GM21529 (cell line): ENCODE results near the gene PIGR.
A peak's percentile ranks its signal among the peaks of the same experiment; 100 is the strongest.

Source experiments
- ATAC-seq: cut with Tn5 transposase; IDR thresholded peaks from one replicate; pipeline ENCODE4 v1.9.1; 2021; ENCODE audit not compliant: unreplicated experiment

PIGR gene

GRCh38 chr1:206912445-206913095, 33.7 kb downstream of the PIGR start:
- ATAC-seq = peak; percentile 48

DNA sequence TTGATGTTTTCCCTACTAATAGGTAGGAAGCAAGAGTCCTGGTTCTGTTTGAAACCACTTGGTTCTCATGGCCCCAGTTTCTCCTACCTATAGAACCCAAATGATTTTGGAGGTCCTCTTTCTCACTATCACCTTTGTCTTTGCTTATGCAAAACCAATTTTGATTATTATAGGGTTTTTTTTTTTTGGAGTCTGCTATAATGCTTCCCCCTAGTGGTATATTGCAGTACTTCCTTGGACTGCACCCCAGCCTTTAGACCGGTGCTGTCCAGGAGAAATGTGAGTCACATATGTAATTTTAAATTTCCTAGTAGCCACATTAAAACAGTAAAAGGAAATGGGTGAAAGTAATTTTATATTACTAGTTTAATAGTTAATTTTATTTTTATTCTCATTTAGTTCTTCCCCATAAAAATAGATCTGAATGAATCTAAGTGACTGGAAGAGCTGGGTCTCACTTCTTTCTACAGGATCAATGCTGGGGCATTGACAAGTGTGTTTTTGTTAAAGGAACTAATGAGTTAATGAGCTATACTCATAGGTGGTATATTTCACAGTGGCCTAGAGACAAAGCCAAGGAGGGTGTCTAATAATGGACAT, 35.1 kb downstream of the PIGR start:
- ATAC-seq = no peak

DNA sequence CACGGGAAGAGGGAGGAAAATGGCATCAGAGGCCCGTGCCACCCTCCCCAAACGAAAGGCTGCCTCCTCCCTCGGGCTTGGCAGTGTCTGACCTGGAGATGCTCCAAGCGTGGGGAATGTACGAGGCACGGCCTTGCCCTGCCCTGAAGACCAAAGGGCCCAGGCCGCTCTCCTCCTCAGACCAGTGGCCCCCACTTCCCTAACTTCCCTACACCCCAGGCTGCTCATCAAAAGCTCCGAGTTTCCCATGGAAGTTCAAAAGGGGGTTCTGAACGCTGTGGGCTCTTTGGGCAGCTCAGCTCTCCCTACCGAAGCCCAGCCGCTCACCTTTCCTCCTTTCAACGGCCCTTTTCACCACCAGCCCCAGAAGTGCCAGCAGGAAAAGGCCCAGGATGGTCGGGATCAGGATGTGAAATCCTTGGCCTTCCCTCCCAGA, 36.4 kb downstream of the PIGR start:
- no peak for ATAC-seq

DNA sequence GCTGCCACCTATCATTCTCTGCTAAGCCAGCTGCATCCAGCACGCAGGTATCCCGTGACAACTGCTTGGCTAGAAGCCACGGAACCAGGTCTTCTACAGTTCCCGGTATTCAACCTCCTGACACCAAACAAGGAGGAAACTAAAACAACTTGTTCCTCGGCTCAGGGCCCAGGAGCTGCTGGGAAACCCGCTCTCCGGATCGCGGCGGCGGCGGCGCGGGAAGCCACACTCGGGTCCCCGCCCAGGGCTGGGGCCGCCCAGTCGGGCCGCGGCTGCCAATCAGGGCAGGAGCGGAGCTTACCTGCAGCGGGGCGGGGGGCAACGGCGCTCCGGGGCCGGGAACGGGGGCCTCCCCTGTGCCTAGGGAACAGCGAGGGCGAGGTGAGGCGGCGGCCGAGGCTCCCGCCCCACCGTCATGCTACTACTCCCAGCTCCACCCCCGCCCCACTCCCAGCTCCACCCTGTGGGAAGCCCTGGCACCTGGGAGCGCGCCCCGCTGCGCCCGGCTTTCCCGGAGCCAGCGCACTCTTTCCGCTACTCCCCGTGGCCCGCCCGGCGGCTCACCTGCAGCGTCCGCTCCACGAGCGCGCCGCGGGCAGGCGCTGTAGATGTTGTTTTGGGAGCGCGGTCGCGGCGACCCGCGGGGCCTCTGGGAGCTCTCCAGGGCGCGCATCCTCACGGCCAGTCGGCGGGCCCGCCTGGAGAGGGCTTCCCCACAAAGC, 36.9 kb downstream of the PIGR start:
- no peak for ATAC-seq

DNA sequence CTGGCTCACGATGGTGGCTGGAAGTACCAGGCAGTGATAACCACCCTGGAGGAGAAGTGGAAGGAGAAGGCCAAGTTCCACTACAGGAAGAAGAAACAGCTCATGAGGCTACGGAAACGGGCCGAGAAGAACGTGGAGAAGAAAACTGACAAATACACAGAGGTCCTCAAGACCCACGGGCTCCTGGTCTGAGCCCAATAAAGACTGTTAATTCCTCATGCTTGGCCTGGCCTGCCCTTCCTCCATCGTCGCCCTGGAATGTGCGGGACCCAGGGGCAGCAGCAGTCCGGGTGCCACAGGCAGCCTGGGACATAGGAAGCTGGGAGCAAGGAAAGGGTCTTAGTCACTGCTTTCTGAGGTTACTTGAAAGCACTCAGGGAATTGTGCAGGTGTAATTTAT, 38.2 kb downstream of the PIGR start:
- no peak for ATAC-seq

DNA sequence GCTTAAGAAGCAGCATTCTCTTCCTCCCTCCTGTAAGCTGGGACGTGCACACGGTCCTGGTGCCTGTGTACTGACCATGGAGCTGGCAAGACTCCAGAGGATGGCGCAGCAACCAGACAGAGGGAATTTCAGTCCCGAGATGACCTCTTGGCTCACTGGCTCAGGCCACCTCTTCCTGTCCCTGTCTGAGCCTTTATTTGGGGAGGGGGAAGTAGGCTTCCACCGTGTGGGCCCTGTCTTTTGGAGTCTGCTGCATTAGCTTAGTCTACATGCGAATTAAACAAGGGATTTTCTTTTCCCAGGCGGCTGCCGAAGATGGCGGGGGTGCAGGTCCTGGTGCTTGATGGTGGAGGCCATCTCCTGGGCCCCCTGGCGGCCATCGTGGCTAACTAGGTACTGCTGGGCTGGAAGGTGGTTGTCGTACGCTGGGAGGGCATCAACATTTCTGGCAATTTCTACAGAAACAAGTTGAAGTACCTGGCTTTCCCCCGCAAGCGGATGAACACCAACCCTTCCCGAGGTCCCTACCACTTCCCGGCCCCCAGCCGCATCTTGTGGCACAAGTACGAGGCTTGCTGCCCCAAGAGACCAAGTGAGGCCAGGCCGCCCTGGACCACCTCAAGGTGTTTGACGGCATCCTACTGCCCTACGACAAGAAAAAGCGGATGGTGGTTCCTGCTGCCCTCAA, 38.8 kb downstream of the PIGR start:
- no peak for ATAC-seq

DNA sequence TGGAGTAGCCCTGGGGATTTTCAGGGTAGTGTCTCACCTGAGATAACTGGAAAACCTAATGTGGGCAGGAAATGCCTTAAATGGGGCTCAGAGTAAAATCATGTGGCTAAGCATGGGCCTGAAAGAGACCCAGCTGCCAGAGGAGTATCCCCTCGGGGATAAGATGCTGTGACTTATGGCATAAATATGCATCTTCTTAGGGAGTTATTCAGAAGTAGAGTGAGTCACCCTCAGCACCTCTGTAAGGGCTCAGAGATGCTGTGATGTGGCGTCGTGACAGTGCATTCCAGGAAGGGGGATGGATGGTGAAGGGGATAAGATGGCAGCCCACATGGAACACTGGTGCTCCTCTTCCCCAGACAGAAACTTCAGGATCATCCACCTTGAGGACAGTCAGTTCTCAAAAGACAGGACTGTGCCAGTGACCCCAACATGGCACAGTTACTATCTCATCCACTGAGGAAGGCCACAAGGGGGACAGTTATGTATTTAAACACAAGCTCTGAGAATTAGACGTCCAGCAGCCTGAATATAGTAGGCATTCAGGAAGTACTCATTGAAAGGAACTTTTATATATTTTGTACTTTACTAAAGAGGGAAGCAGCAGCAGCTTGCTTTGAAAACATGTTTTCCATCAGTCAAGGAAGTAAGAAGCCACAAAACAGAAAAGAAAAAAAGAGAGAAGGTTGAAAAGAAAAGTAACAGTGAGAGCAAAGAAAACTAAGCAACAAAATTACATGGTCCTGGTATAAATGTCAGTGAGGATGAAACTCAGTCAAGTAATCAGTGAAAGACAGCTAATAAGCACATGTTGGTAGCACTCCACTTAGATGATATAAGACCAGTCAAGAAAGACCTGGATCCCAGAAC, 40.7 kb downstream of the PIGR start:
- peak; percentile 60 for ATAC-seq

DNA sequence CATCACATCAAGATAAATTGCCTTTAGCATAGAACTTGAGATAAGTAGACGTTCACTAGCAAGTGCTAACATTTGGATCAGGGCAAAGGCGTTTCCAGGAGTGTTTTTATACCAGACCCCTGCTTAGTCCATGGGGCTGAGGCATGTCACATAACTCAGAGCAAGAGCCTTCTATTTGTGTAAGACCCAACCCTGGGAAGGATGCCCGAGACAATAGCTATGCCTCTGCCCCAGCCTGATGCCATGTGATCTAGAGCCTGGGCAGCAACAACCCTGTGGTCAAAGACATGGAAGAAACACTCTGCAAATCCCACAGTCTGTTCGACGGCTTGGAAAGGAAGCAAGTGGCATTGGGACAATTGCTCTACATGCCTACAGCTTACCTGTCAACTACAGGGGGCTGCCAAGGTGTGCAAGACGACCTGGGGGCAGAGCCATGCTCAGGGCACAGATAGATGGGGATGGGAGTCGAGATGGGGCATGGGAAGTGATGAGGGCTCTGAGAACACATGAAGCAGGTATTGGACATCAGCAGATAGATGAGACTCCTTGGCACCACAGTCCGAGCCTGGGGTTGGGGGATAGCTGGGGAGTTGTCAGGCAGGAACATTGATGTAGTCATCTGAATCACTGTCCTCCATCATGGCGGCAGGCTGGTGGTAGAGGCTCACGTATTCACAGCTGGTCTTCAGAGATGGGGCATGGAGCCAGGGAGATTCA, 41.7 kb downstream of the PIGR start:
- ATAC-seq = no peak

GRCh38 chr1:206903687-206904086, 42.6 kb downstream of the PIGR start:
- no peak for ATAC-seq

DNA sequence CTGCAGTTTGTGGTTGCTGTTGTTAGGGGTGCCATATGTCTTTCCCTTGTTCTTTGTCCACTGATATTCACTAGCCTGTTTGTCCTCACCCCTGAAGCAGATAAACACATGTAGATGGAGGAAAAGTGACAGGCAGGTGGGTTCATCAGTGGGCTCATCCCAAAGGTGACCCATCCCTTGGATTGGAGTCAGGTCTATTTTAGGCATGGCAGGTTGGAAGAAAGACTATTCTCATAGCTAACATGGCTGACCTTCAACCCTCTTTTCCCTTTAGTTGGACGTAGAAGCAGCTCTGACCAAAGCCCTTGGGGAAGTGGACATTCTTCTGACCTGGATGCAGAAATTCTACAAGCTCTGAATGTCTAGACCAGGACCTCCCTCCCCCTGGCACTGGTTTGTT, 43.6 kb downstream of the PIGR start:
- ATAC-seq = no peak

DNA sequence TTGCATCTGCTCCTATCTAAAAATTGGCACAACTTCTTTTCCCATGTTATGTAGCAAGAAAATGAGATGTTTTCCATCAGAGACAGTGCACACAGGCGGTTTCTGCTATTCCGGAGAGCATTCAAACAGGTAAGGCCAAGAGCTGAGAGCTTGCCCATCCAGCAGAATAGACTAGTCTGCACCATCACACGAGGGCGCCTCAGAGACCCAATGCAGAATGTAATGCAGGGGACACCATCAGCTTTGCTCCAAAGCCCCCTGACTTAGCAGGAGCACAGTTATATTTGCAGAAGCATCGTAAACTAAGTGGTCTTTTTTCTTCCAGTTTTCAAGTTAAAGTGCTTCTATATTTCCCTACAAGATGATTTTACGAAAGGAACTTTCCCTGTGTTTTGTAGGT, 44.3 kb downstream of the PIGR start:
- ATAC-seq = no peak

DNA sequence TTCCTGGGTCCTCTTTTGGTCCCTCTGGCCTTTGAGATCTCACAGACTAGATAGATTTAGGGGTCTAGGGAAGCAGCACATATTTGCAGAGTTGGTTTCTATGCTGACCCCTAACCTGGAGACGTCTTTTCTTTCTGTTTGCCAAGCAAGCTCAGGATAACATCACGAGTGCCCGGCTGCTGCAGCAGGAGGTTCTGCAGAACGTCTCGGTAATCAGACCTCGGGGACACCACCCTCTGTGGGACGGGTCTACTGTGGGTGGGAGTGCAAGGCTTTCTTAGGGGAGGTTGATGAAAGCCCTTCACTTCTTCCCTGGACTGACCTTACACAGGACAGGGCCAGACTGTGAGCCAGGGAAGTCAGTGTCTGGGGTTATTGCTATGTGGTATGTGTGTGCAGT, 46.1 kb downstream of the PIGR start:
- no peak for ATAC-seq

- no peak for ATAC-seq
These were observed 46.5 kb downstream of the PIGR start for GRCh38 chr1:206899717-206900116.

GRCh38 chr1:206898915-206899431, 47.3 kb downstream of the PIGR start:
- no peak for ATAC-seq

DNA sequence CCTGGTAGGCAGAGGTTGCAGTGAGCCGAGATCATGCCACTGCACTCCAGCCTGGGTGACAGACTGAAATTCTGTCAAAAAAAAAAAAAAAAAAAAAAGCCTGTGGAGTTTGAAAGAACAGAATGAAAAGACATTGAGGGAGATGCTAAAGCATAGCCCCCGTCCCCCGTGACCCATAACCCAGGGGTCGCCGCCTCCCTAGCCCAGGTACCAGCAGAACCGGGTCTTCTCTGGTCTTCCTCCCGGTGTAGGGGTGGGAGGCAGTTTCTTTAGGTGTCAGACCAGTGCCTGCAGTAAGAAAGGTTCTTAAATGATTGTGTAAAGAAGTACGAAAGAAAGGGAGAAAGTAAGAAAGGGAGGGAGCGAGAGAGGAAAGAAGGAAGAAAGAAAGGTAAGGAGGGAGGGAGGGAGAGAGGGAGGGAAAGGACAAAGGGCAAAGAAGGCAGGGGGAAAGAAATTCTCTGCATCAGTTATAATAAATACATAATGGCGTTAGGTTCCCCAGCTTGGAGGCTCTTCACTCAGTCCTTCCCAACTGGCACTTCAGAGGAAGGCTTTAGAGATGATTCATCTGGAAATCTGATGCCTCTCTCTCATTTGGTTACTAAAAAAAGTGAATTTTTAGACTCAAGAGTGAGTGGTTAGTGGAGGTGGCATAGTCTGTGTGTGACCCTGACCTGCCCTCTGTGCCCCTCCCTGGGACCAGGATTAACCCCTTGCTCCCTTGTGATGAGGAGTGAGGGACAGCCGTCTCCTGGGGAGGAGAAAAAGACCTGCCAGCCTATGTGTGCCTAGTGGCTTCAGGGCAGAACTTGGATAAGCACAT, 48.0 kb downstream of the PIGR start:
- no peak for ATAC-seq

DNA sequence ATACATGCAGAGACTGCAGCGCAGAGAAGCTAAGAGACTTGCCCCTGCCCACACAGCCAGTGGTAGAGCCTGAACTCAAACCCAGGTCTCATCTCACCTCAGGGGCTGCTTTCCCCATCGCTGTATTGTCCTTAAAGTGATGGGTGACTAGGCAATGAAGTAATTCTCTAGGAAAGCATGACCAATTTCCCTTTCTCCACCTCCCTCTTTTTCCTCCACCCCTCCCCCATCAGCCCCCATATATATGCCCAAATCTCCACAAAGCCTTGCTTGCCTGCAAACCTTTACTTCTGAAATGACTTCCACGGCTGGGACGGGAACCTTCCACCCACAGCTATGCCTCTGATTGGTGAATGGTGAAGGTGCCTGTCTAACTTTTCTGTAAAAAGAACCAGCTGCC, 49.1 kb downstream of the PIGR start, which contains the start of gene IL24:
TSS of gene IL24 (plus strand) at position 269 of the 400 bp plus-strand sequence. CDS start 390 bp downstream, outside the sequence.
- no peak for ATAC-seq

DNA sequence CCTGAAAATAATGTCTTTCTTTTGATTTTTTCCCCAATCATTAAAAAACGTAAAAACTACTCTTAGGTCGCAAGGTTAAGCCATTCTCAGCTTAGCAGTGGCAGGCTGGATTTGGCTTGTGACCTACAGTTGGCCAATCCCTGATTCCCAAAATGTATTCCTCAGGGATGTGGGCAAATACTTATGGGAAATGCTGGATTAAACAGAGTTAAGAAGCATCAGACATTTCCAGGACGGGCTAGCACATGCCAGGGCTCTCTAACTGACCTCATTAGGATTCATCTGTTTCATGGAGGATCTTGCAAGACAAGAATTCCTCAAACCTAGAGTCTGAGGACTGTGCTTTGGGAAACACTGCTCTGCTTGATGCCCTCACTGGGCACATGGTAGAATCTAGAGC, 50.0 kb downstream of the PIGR start:
- ATAC-seq = no peak

- no peak for ATAC-seq
These were observed 50.4 kb downstream of the PIGR start for GRCh38 chr1:206895837-206896242.

- no peak for ATAC-seq
These were observed 50.9 kb downstream of the PIGR start for GRCh38 chr1:206895325-206895724.
